Measurements from ENCODE around the gene BCAS3. TPM values are rescaled to one million over a fixed set of nuclear protein-coding genes. Genes with fewer than 3 reads are reported as not detected.

Gene BCAS3
- total and polyA plus RNA-seq, 12 donors = 6.1 to 21.8 (median 17.2) TPM

GRCh38 chr17:60823515-60823914, 145.9 kb downstream of the BCAS3 start:
- DNase-seq (no peak), ATAC-seq (no peak)
- Histone ChIP-seq H3K9me3 (no peaks in the 10 kb centered on the region), H3K4me3 (no peak overlapping the region), H3K36me3 (no peaks in the 10 kb centered on the region), H3K4me1 (peaks cover 0 to 6% (median 0%) of the 10 kb centered on the region in 9 donors), H3K27ac (no peak overlapping the region), H3K27me3 (no peaks in the 10 kb centered on the region)
- WGBS, 2 donors = 89 to 91% methylated on average over 5 of the region's 5 CpGs
- no peak for TF ChIP-seq CTCF (IDR thresholded peaks at IDR 0.05)
- intact Hi-C loops (cut with DNase I) = no loop called here

DNA sequence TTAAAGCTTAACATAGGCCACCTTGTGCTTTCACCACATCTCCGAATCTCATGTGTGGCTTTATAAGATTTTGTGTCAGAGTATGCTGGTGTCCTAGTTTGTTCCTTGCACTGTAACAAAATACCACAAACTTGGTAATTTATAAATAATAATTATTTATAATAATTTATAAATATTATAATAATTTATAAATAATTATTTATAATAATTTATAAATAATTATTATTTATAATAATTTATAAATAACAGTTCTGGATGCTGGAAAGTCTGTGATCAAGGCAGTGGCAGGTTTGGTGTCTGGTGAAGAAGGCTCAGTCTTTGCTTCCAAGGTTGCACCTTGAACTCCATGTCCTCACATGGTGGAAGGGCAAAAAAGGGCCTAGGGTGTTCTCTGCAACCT, 147.7 kb downstream of the BCAS3 start:
- Histone ChIP-seq H3K4me3 (no peak overlapping the region), H3K27ac (no peak overlapping the region), H3K9me3 (no peaks in the 10 kb centered on the region), H3K27me3 (no peaks in the 10 kb centered on the region), H3K4me1 (peaks cover 0 to 6% (median 0%) of the 10 kb centered on the region in 9 donors), H3K36me3 (no peaks in the 10 kb centered on the region)
- 98 to 100% methylated on average over 1 of the region's 1 CpG for WGBS, 2 donors
- no peak for DNase-seq
- TF ChIP-seq CTCF (IDR thresholded peaks at IDR 0.05) = no peak
- intact Hi-C loops (cut with DNase I) = no loop called here
- ATAC-seq = no peak

- intact Hi-C loops (cut with DNase I) = no loop called here
- TF ChIP-seq CTCF (IDR thresholded peaks at IDR 0.05) = no peak
- DNase-seq (no peak), ATAC-seq (no peak)
- H3K36me3 ChIP-seq = no peaks in the 10 kb centered on the region
- H3K4me1 ChIP-seq = peaks cover 0 to 22% (median 3%) of the 10 kb centered on the region in 9 donors
- no peak overlapping the region for H3K27ac ChIP-seq
- no peak overlapping the region for H3K4me3 ChIP-seq
- no peaks in the 10 kb centered on the region for H3K9me3 ChIP-seq
- no peaks in the 10 kb centered on the region for H3K27me3 ChIP-seq
Measured at GRCh38 chr17:60827943-60828342, 150.3 kb downstream of the BCAS3 start.

- WGBS, 2 donors = 38% methylated on average over 2 of the region's 2 CpGs
- intact Hi-C loops (cut with DNase I) = no loop called here
- H3K27me3 ChIP-seq = no peaks in the 10 kb centered on the region
Measured at GRCh38 chr17:60832151-60832585, 154.5 kb downstream of the BCAS3 start.

More at GRCh38 chr17:60832151-60832585, 154.5 kb downstream of the BCAS3 start:
- H3K9me3 ChIP-seq = no peaks in the 10 kb centered on the region
- H3K27ac ChIP-seq = no peak overlapping the region
- no peak overlapping the region for H3K4me3 ChIP-seq
- no peak for TF ChIP-seq CTCF (IDR thresholded peaks at IDR 0.05)
- H3K4me1 ChIP-seq = peaks cover 0 to 23% (median 3%) of the 10 kb centered on the region in 9 donors
- H3K36me3 ChIP-seq = no peaks in the 10 kb centered on the region
- no peak for DNase-seq
- ATAC-seq = no peak

Measured in heart right ventricle (tissue), 16 donors.